ENCODE data around the gene RNU5D-1.
"Not testable (repeated sequence)": the region's sequence is repeated elsewhere in the genome, so short reads cannot be mapped to it uniquely, and the experiment has no call there.

RNU5D-1 gene

DNA sequence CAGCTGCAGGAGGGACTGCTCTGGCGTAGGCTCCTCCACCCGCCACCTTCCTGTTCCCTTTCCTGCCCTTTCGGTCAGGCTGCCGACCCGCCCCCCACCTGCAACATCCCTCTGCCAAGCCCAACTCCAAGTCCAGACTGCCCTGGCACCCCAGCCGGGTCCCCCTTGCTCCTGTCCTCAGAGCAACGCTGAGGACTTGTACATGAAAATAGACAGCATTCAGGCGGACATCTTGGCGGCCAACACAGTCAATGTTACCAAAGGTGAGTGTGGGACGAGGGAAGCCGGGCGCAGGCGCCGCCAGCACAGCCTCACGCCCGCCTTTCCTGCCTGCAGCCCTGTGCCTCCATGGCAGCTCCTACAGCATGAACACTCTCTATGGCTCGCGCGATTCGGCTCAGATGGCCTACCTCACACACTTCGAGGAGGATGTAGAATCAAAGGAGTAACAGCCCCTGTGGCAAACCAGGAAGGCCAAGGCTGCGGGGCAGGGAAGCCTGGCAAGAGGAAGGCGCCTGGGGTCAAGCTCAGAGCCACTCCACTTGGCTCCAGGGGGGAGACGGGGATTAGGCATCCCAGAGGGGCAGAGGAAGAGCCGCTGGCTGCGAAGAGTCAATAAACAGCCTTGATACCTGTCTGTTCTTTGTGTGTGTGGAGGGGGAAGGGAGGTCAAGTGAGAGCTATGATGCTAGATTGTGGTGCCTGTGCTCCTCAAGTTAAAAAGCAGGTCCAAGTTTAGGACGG is 5.8 kb downstream of the RNU5D-1 start:
- FAIRE-seq: no peak

DNA sequence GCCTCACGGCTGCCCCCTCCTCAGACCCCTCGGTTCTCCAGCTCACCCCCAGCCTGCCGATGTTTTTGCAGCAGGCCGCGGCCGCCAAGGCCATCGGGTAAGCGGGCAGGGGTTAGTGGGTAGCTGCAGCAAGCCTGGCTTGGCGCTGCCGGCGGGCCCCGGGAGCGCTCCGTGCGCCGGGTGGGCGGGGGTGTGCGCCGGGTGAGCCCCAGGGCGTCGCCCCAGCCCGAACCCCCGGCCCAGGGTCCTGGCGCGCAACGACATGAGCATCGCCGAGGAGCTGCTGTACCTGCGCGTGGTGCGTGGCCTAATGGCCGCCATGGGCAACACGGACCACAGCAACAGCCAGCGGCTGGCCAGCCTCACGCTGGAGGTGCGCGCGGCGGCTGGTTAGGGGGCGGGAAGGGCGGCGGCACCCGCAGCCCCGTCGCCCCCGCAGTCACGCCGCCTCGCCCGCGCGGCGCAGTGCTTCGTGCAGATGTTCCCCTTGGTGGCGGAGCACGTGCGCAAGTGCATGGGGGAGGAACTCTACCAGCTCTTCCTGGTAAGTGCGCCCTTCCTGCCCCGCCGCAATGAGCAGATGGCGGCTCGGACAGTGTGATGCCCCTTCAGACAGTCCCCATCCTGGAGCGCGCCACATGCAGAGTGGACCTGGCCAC is 6.5 kb downstream of the RNU5D-1 start:
- no peak for FAIRE-seq

DNA sequence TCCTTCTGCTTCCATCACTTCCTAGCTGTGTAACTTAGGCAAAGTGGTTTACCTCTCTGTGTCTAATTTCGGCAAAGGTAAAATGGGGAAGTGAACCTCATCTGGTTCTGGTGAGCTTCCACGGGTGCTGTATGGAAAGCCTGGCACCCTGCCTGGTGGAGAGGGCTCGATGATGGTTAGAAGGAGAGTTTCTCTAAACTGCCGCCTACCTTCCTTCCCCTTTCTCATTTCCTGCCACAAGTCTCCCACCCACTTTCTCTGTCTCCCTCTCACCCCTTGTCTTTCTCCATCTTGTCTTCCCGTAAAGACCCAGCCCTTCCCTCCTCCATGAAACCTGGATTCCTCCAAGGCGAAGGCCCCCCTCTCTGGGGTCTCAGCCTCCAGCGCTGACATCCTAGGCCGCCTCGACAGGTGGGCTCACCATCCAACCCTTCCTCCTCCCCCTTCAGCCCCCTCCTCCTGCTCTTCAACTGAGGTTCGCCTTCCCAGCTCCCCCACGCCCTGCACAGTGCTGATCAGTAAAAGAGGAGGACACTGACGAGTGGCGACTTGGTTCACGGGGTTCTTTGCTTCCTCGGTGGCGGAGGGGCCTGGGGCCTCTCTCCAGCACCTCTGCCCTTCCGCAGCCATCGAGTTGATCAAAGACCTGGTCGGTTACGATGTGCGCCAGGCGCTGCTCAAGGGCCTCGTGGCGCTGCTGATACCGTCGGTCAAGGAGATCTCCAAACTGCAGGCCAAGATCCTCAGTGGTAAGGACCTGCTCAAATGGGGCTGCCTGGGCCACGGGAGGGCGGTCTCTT is 7.3 kb downstream of the RNU5D-1 start:
- FAIRE-seq: no peak

- FAIRE-seq: no peak
These were observed 7.9 kb downstream of the RNU5D-1 start for GRCh38 chr1:44723064-44723463.

GRCh38 chr1:44721485-44722361 is 9.2 kb downstream of the RNU5D-1 start:
- FAIRE-seq: no peak

DNA sequence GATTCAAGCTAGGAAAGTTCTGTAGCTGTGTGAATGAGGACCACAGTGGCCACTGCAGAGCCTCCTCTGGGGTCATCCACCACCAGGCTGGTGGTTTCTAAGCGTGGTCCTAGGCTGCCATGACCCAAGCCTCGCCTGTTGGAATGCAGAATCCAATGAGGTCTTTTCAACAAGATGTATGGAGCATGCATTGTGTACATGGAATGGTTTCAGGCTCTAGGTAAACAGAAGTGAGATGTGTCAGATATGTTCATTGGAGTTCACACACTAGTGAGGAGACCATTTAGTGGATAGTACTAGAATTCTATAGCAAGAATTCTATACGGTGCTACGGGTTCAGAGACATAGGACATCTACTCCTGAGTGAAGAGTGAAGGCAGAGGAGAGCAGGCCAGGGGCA is 10.7 kb downstream of the RNU5D-1 start:
- no peak for FAIRE-seq

DNA sequence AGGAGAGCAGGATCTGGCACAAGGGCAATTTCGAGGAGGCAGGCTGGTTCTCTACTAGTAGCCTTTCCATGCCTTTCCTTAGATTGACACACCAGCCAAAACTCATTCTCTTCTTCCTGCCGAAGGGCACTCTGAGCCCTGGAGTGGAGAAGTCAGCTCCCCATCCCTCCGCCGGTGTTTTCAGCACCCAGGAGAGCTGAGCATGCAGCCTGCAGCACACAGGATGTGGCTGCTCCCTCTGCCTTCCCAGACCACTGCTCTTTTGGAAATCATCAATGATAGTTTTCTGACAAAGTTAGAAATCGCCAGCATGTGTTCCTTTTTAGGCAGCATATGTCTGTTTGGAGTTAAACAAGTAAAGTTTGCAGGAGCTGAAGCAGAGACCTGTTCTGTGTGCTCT is 11.7 kb downstream of the RNU5D-1 start:
- FAIRE-seq: no peak

DNA sequence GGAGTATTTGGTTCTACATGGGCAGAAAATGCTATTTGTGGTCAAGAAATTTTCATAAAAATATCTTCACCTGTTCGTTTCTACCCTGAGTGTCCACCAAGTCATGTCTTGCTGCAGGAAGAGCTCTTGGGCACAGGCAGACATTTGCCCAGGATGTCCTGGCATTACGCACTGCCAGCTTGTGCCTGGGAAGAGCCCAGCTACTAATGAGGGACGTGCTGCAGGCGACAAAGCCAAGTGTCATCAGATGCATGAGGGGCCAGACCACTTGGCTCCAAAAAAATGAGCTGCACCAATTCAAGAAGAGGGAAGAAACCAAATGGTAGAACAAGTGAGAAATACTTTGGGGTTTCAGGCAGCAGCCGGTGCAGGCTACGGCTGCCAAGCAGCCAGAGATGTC is 12.9 kb downstream of the RNU5D-1 start:
- FAIRE-seq: no peak

DNA sequence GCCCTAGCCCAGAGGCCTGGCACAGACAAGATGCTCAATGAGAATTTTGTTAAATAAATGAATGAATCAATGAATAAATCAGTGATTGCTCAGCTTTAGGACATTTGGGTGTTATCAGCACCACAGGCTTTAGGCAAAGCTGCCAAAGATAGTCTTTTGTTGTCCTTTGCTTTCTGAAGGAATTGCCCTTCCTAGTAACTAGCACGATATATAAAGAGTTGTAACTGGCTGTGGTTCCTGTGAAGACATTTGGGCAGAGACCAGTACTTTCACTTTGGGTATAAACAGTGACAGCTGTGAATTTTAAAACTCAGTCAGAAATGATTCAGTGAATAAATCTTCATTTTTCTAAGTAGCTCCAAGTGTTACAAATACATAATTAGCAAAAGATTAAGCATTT is 13.3 kb downstream of the RNU5D-1 start:
- no peak for FAIRE-seq

DNA sequence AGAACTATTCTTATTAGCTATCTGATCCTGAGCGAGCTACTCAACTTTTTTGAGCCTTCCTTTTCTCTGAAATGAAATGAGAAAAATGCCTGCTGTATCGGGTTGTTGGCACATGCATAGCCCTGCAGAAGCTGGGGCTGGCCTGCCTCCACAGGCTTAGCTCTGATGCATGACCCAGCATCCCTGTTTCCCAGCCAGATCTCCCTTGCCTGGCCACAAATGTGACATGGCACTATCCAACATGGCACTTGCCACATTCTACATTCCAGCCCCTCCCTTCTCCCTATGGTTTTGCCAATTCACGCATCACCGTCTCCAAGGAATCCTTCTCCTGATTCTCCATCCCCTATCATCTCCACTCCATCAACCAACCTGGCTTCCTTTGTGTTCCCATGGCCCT is 13.8 kb downstream of the RNU5D-1 start:
- no peak for FAIRE-seq

DNA sequence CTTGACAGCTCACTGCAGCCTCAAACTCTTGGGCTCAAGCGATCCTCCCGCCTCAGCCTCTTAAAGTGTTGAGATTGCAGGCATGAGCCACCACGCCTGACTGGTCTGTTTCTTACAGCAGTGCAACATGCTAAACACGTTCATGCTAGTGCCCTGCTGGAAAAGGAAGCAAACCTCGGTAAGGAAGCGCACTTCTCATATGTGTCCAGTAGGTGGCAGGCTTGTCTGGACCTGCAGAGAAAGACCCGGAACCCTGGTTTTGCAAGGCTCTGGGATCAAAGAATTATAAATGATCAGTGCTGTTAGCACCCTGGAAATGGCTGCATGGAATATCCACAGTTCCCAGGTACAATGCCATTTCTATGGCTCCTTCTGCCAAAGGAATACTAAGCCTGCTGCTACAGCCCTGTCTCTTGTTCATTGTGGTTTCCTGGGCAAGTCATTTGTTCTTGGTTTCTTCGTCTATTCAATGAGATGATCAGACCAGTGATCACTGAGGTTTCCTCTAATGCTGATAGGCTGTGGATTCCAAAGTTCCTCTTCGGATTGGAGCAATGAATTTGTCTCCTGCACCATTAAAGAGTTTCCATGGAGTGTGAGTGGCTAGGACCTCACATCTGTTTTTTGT is 15.9 kb downstream of the RNU5D-1 start:
- FAIRE-seq: peak; percentile 93

DNA sequence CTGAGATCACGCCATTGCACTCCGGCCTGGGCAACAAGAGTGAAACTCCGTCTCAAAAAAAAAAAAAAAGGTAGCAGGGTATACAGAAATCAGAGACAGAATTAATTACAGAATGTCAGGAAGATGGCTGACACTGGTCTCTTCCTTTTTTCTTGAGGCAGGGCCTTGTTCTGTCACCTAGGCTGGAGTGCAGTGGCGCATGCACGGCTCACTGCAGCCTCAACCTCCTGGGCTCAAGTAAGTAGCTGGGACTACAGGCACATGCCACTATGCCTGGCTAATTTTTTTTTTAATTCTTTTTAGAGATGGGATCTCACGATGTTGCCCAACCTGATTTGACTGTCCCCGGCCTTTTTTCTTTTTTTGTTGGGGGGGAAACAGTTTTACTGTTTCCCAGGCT is 16.4 kb downstream of the RNU5D-1 start:
- FAIRE-seq: no peak

GRCh38 chr1:44713321-44713781 is 17.6 kb downstream of the RNU5D-1 start:
- no peak for FAIRE-seq

DNA sequence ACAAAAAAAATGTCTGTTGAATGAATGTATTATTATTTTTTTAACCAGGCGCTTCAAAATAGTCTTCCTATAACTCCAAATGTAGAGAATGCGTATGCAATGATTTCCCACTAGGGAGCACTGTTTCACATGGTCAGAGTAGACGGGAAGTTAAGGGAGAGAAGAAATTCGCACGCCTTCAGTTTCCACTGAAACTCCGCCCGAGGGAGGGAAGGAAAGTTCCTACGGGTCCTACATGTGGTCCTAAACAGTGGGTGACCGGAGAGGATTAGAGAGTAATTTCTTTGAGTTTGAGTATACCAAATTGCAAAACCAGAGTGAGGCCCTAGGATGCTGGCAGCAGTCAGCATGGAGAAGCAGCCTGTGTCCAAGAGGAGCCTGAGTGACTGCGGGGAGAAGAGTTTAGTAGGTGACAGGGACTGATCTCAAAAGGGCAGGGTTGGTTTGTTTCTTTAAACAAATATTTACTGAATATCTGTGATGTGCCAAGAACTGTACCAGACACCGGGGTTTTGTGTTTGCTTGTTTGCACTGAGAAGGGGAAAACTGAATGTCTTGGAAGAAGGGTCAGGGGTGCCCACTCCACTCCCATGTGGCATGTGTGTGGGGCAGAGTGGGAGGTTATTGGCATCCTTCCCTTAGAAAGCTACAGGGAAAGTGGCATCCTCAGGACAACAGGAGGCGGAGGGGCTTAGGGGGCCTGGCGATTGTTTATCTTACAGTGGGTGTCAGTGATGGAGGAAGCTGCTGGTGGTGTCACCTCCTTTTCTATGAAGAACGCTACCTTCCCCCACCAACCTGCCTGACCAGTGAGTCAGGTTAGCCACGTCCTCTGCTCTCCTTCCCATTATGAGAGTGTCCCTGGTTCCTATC is 22.8 kb downstream of the RNU5D-1 start:
- peak; percentile 60 for FAIRE-seq

- no peak for FAIRE-seq
These were observed 23.7 kb downstream of the RNU5D-1 start for GRCh38 chr1:44707112-44707881.

DNA sequence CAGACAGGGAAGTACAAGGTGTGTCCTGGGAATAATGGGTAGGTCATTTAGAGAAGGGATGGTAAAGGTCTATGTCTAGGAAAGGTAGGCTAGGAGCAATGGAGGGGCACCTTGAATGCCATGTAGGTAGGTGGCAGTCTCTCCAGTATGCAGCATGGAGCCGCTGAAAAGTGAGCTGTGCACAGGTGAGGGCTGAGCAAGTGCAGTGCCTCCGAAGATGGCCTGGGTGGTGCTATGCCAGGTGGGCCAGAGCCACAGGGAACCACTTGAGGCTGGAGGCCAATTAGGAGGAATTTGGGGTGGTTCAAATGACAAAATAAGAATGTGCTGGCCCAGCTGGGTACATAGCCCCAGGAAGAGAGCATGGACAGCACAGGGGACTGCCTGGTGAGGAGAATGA is 25.0 kb downstream of the RNU5D-1 start:
- FAIRE-seq: no peak

DNA sequence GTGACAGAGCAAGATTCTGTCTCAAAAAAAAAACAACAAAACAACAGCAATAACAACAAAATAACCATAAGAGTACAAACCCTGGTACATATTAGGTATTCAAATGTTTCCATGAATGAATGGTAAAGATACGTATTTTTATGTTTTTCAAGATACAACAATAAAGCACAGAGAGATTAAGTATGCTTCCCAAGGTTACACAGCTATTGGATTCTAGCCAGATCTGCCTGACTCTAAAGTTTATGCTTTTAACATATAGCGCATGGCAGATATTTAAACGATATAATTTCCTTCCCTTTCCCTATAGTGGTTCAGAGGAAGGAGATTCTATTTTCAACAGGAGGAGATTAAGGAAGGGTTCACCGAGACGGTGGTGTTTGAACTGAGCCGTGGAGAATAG is 25.5 kb downstream of the RNU5D-1 start:
- FAIRE-seq: no peak

DNA sequence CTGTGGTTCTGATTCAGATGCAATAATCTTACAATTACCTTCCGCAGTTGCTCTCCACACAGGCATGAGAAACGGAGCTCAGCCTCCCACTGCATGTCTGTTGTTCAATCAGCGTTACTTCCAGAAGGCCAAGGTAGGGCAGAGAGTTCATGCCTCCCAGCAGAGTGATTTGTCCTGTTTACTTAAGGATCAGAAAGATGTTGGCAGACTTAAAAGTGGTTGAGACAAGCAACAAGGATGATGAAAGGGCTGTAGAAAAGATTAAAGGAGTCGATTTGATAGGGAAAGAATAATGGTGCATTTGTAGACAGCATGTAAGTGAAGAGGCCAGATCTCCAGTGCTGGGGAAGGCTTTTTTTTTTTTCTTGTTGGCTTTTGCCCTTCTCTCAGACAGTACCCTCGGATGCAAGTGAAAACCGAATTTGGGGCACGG is 29.8 kb downstream of the RNU5D-1 start:
- no peak for FAIRE-seq

DNA sequence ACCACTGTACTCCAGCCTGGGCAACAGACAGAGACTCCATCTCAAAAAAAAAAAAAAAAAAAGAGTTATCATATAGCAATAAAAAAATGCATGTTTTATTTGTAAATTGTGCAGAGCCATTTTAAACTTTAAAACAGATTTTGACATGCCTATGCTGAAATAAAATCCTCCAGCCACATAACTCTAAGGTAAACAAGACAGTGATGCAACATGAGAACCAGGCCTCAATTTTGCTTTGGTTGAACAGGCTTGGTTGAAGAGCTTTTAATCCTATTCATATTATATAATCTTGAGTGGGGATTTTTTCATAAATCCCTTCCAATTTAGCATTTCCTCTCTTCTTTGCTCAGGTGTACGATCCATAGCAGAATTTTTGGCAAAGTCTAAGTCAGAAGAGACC is 30.4 kb downstream of the RNU5D-1 start:
- FAIRE-seq: no peak

DNA sequence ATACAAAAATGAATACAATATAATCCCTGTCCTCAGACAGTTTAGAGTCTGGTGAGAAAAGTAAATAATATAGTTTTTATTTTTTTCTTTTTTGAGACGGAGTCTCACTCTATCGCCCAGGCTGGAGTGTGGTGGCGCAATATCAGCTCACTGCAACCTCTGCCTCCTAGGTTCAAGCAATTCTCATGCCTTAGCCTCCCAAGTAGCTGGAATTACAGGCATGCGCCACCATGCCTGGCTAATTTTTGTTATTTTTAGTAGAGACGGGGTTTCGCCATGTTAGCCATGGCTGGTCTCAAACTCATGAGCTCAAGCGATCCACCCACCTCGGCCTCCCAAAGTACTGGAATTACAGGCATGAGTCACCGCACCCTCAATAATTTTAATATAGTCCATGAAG is 31.6 kb downstream of the RNU5D-1 start:
- not testable (repeated sequence) for FAIRE-seq

Data from islet of Langerhans (tissue), 1 donor.